SJSA1 (cell line): ENCODE measurements around the gene KRTAP2-1. TPM values are rescaled to one million over a fixed set of nuclear protein-coding genes. Genes with fewer than 3 reads are reported as not detected.
"Not testable (repeated sequence)": the region's sequence is repeated elsewhere in the genome, so short reads cannot be mapped to it uniquely, and the experiment has no call there.

Source experiments
- DNase-seq, 2 experiments: peaks; one replicate each; pipeline ENCODE4 v3.0.0-alpha.2; 2015 to 2020; ENCODE audit warnings: low spot score in 2 of 2, low read depth in 1 of 2
- H3K27ac ChIP-seq: fragments of 250-450 bp; sonication (Bioruptor Pico); 2 replicates; pipeline ENCODE4 v1.5.1; 2020; ENCODE audit warnings: mild to moderate bottlenecking, moderate library complexity
- H3K27me3 ChIP-seq: fragments of 250-450 bp; sonication (Bioruptor Pico); replicated peaks from 2 replicates; pipeline ENCODE4 v1.5.1; 2020; ENCODE audit warnings: mild to moderate bottlenecking, moderate library complexity
- H3K36me3 ChIP-seq: fragments of 250-450 bp; sonication (Bioruptor Pico); 2 replicates; pipeline ENCODE4 v1.5.1; 2020; ENCODE audit warnings: mild to moderate bottlenecking
- H3K4me1 ChIP-seq: fragments of 250-450 bp; sonication (Bioruptor Pico); replicated peaks from 2 replicates; pipeline ENCODE4 v1.6.1; 2021; ENCODE audit warnings: mild to moderate bottlenecking
- H3K4me3 ChIP-seq: fragments of 250-450 bp; sonication (Bioruptor Pico); 2 replicates; pipeline ENCODE4 v1.5.1; 2020; ENCODE audit warnings: mild to moderate bottlenecking
- H3K9me3 ChIP-seq: fragments of 250-450 bp; sonication (Bioruptor Pico); replicated peaks from 2 replicates; pipeline ENCODE4 v1.5.1; 2020; ENCODE audit warnings: mild to moderate bottlenecking
- total RNA-seq: library from RNA; depleted of rRNA; stranded (reverse); fragments of >200 nt; shearing (Covaris generic); gene quantifications from 2 replicates; pipeline ENCODE4 v1.2.3, GENCODE V29; 2014; rRNA removed

The KRTAP2-1 gene, protein sequence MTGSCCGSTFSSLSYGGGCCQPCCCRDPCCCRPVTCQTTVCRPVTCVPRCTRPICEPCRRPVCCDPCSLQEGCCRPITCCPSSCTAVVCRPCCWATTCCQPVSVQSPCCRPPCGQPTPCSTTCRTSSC
- not detected in 2 replicates for total RNA-seq

GRCh38 chr17:41046735-41047465 lies at the start of gene KRTAP2-1:
Gene KRTAP2-1, minus strand, starts transcription at chr17:41047316. Its CDS starts 49 bp downstream, at chr17:41047267.
- Histone ChIP-seq H3K4me1 (peaks cover 16% of the 10 kb centered on the region), H3K27ac (peak within 1 kb of the TSS; percentile 90)
- not testable (repeated sequence) for H3K36me3 ChIP-seq, H3K4me3 ChIP-seq, H3K9me3 ChIP-seq, DNase-seq, H3K27me3 ChIP-seq

DNA sequence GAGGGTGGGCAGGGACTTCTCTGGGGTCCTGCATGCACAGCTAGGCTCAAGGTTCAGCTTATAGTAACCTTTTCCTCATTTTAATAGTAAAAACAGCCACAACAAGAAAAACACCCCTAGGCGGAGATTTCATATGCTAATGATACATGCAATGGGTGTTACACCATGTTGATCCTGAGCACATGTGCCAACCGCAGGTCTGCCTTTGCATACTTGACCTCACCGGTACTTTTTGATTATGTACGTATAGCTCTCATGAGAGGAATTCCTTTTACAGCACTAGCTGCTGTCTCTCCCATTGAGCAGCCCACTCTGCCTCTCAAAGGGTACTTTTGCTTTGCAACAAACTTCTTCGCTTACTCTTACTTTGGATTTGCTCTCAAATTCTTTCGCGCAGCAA lies 48.9 kb upstream of the KRTAP2-1 start:
- Histone ChIP-seq H3K9me3 (no peaks in the 10 kb centered on the region), H3K4me1 (peaks cover 12% of the 10 kb centered on the region), H3K36me3 (no peaks in the 10 kb centered on the region), H3K4me3 (no peak overlapping the region), H3K27ac (no peak overlapping the region), H3K27me3 (no peaks in the 10 kb centered on the region)
- no peak for DNase-seq

DNA sequence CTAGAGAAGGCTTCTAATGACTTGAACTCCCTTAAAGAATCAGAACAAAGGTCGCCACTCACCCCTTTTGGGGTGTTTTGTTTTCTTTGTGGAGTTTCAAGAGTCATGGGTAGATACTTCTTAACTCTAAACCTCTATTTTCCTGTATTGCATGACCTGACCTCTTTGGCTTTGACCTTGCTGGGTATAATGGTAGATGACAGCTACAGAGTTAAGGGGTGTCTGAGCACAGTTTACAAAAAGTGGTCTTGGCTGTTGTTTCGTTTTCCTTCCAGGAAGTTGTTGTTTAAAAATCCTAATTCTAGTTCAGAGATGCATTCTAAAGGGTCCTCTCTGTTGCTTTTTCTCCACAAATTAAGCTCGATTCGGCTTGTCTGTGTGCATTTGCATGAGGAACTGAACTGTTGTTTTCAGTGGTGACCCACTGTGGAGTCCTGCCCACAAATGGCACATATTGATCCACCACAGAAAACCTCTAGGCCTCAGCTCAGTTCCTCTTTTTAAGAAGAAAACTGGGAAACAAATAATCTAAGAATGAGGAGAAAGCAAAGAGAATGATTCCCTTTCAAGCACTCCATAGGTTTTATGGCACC lies 41.7 kb upstream of the KRTAP2-1 start:
- not testable (repeated sequence) for H3K36me3 ChIP-seq, H3K4me1 ChIP-seq, H3K27ac ChIP-seq, H3K27me3 ChIP-seq, DNase-seq, H3K4me3 ChIP-seq, H3K9me3 ChIP-seq

GRCh38 chr17:41084100-41084856 lies 37.2 kb upstream of the KRTAP2-1 start, which contains the start of gene KRTAP4-7:
Gene KRTAP4-7, plus strand, starts transcription at chr17:41084150. Its CDS starts 57 bp downstream, at chr17:41084207.
- peak within 1 kb of the TSS; percentile 71; the same call in 1 of the 2 replicates for H3K27ac ChIP-seq
- H3K4me3 ChIP-seq, DNase-seq, H3K36me3 ChIP-seq, H3K4me1 ChIP-seq, H3K9me3 ChIP-seq, H3K27me3 ChIP-seq: not testable (repeated sequence)

DNA sequence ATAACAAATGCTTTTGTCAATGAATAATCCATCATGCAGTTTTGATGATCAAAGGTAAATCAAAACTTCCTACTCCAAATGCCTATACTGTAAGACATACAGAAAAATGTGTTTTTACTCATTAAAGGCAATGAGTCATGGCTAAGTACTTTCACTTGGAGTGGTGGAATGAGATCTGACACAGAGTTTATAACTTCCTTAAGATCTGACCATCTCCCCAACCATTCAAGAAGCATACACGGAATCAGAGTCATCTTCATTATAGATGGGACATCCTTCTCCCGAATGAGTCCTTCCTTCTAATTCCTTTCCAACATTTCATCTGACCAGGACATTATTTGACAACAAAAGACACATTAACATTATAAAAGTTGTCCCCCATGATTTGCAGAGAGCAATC lies 36.3 kb upstream of the KRTAP2-1 start:
- H3K9me3 ChIP-seq, H3K27ac ChIP-seq: not testable (repeated sequence)

DNA sequence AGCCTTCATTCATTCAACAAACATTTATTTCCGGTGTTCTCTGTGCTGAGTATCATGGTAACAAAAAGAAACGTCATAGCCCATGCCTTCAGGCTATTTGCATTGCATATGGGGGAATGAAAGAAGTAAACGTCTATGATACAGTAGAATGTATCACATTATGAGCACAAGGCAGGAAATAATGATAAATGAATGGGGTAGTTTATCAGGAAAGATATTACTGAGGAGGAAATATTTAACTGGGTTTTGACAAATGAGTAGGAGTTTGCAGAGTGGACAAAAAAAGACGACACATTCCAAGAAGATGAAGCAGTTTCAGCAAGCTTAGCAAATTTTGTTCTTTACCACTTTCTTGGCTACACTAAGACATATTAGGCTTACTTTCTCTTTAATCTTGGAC lies 35.5 kb upstream of the KRTAP2-1 start:
- no peaks in the 10 kb centered on the region for H3K9me3 ChIP-seq
- H3K27ac ChIP-seq: peak overlapping the region; percentile 71

More for the DNA sequence above, 36.3 kb upstream of the KRTAP2-1 start:
- not testable (repeated sequence) for H3K27me3 ChIP-seq, H3K4me1 ChIP-seq, H3K36me3 ChIP-seq, H3K4me3 ChIP-seq
- DNase-seq: peak in 1 of 2 experiments; percentile 47

GRCh38 chr17:41076788-41077187 lies 29.7 kb upstream of the KRTAP2-1 start:
- H3K27ac ChIP-seq: no peak overlapping the region
- no peaks in the 10 kb centered on the region for H3K36me3 ChIP-seq
- H3K9me3 ChIP-seq: no peaks in the 10 kb centered on the region
- H3K4me1 ChIP-seq: no peaks in the 10 kb centered on the region
- H3K27me3 ChIP-seq: no peaks in the 10 kb centered on the region
- DNase-seq: no peak
- no peak overlapping the region for H3K4me3 ChIP-seq

More for the DNA sequence above, 35.5 kb upstream of the KRTAP2-1 start:
- no peak overlapping the region for H3K4me3 ChIP-seq
- peaks cover 6% of the 10 kb centered on the region for H3K4me1 ChIP-seq
- H3K36me3 ChIP-seq: no peaks in the 10 kb centered on the region
- H3K27me3 ChIP-seq: no peaks in the 10 kb centered on the region
- peak in 1 of 2 experiments; percentile 61 for DNase-seq

GRCh38 chr17:41073676-41074075 lies 26.6 kb upstream of the KRTAP2-1 start:
- Histone ChIP-seq H3K9me3 (no peaks in the 10 kb centered on the region), H3K36me3 (no peaks in the 10 kb centered on the region), H3K27me3 (no peaks in the 10 kb centered on the region), H3K27ac (no peak overlapping the region), H3K4me1 (no peaks in the 10 kb centered on the region), H3K4me3 (no peak overlapping the region)
- no peak for DNase-seq

DNA sequence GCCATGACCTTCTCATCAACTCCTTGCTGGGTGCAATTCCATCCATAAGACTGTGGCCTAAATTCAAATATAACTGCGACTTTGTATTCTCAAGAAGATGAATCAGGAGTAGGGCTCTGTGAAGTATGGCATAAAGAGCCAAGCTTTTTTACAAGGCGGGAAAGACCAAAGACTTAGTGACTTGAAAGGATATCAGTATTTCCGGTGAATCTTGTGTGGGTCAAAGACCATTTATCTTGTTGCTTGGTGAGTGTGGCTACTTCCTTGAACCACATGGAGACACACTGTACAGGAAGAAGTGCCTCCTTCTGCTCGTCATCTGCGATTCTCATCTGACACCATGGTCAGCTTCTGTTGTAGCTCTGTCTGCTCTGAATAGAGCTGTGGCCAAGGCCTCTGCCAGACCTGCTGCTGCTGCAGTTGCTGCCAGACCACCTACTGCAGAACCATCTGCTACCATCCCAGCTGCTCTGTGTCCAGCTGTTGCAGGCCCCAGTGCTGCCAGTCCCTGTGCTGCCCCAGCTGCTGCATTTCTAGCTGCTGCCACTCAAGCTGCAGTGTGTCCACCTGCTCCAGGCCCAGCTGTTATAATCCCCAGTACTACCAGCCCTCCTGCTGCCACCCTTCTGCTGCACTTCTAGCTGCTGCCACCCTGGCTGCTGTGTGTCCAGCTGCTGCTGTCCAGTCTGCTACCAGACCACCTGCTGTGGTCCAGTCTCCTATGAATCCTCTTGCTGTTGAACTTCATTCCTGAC lies 24.7 kb upstream of the KRTAP2-1 start:
- Histone ChIP-seq H3K9me3 (no peaks in the 10 kb centered on the region), H3K27ac (no peak overlapping the region), H3K36me3 (no peaks in the 10 kb centered on the region), H3K4me1 (peaks cover 9% of the 10 kb centered on the region), H3K4me3 (no peak overlapping the region), H3K27me3 (no peaks in the 10 kb centered on the region)
- DNase-seq: no peak

- DNase-seq: no peak
- H3K4me3 ChIP-seq: no peak overlapping the region
- H3K27me3 ChIP-seq: no peaks in the 10 kb centered on the region
- no peaks in the 10 kb centered on the region for H3K36me3 ChIP-seq
- H3K9me3 ChIP-seq: no peaks in the 10 kb centered on the region
- no peak overlapping the region for H3K27ac ChIP-seq
- H3K4me1 ChIP-seq: peaks cover 27% of the 10 kb centered on the region
Observed at GRCh38 chr17:41069031-41069430, 21.9 kb upstream of the KRTAP2-1 start.

DNA sequence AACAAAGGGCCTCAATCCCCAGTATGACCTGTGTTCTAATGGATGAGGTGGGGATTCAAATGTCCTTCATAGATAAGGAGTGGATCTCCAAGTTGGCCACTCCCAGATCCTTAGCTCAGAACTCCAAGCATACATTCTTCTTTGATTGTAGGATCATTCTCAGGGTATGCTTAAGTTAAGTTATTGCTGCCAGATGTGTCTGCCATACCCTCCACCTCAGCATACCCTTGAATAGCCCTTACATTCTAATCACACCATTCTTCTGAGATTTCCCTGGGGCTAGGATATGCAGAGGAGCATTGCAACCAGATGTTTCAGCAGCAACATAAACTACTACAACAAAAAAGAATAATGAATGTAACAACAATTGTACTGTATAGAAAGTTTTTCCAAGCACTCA lies 20.2 kb upstream of the KRTAP2-1 start:
- H3K27me3 ChIP-seq: no peaks in the 10 kb centered on the region
- no peak overlapping the region; the same call in 1 of the 2 replicates for H3K27ac ChIP-seq
- H3K4me3 ChIP-seq: no peak overlapping the region
- DNase-seq: no peak
- H3K9me3 ChIP-seq: no peaks in the 10 kb centered on the region
- peaks cover 45% of the 10 kb centered on the region for H3K4me1 ChIP-seq
- no peaks in the 10 kb centered on the region for H3K36me3 ChIP-seq

DNA sequence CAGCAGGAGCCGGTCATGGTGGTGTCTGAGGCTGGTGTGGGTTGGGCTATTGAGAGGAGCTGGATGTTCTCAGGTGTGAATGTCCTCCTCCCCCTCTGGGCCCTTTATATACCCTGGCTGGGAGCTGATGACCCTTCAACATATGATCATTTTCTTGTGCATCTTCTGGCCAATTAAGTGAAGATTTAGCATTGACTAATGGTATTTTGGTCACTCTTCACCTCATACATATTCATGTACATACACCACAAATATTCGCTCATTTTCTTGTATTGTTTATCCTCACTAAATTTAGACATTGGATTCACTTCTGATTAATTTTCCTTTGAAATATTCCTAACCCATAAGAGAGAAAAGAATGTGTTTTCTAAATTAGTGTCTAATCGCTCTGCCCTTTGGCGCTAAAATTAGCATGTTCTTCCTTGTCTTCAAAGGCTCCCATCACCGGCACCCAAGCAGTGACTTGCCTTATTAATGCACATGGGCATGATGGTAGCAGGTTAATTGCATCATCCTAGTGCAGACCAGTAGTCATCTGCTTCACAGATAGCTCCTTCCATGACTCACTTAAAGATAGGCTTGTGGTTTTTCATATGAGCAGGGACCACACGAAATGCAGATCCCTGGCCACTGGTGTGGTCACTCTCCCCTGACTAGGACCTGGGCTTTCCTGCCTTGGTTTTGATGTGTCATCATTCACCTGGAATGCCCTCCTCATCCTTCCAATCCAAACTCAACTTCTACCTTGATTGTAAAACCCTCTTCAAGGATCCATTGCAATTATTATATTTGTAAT lies 18.9 kb upstream of the KRTAP2-1 start, which contains the start of gene KRTAP2-4:
Gene KRTAP2-4 (minus strand): TSS at position 51 of the 796 bp plus-strand sequence. CDS start 34 bp downstream, at position 17.
- Histone ChIP-seq H3K4me3 (no peak within 1 kb of the TSS), H3K4me1 (peaks cover 57% of the 10 kb centered on the region), H3K27me3 (no peaks in the 10 kb centered on the region), H3K36me3 (no peaks in the 10 kb centered on the region), H3K9me3 (peaks cover 6% of the 10 kb centered on the region; the same call in 1 of the 2 replicates), H3K27ac (0 out of 2 replicates have a peak within 1 kb of the TSS, but pooled peaks have one; percentile 14)
- peak; percentile 61 to 65 for DNase-seq
